Measurements from ENCODE around the gene PPP6R1.
"Not testable (repeated sequence)": the region's sequence is repeated elsewhere in the genome, so short reads cannot be mapped to it uniquely, and the experiment has no call there.

Gene PPP6R1

GRCh38 chr19:55241935-55242464, 16.8 kb downstream of the PPP6R1 start:
- no peak for DNase-seq

- no peak for DNase-seq
Observed at GRCh38 chr19:55241143-55241934, 17.5 kb downstream of the PPP6R1 start.

- DNase-seq: no peak
Observed at GRCh38 chr19:55240713-55241020, 18.1 kb downstream of the PPP6R1 start.

- DNase-seq: no peak
Observed at GRCh38 chr19:55239004-55239403, 19.8 kb downstream of the PPP6R1 start.

- DNase-seq: no peak
Observed at GRCh38 chr19:55238030-55238429, 20.8 kb downstream of the PPP6R1 start.

- DNase-seq: no peak
Observed at GRCh38 chr19:55232986-55233385, 25.8 kb downstream of the PPP6R1 start.

- DNase-seq: no peak
Observed at GRCh38 chr19:55232286-55232602, 26.6 kb downstream of the PPP6R1 start.

- DNase-seq: peak; percentile 13
Observed at GRCh38 chr19:55231391-55232285, 27.2 kb downstream of the PPP6R1 start.

GRCh38 chr19:55230780-55231179, 28.0 kb downstream of the PPP6R1 start:
- no peak for DNase-seq

- DNase-seq: no peak
Observed at GRCh38 chr19:55230329-55230728, 28.5 kb downstream of the PPP6R1 start.

GRCh38 chr19:55229789-55230182, 29.0 kb downstream of the PPP6R1 start:
- DNase-seq: no peak

- no peak for DNase-seq
Observed at GRCh38 chr19:55229145-55229788, 29.6 kb downstream of the PPP6R1 start.

- no peak for DNase-seq
Observed at GRCh38 chr19:55228403-55229031, 30.3 kb downstream of the PPP6R1 start, which contains the start of gene TMEM86B. TMEM86B (minus strand) TSS chr19:55228763; CDS start chr19:55228741, 22 bp downstream.

- DNase-seq: no peak
Observed at GRCh38 chr19:55228015-55228391, 30.8 kb downstream of the PPP6R1 start.

GRCh38 chr19:55227241-55228014, 31.4 kb downstream of the PPP6R1 start:
- no peak for DNase-seq

GRCh38 chr19:55226788-55227187, 32.0 kb downstream of the PPP6R1 start:
- DNase-seq: no peak

GRCh38 chr19:55226273-55226672, 32.5 kb downstream of the PPP6R1 start:
- DNase-seq: no peak

- DNase-seq: no peak
Observed at GRCh38 chr19:55225415-55225958, 33.3 kb downstream of the PPP6R1 start.

- not testable (repeated sequence) for DNase-seq
Observed at GRCh38 chr19:55224679-55225414, 34.0 kb downstream of the PPP6R1 start.

- DNase-seq: no peak
Observed at GRCh38 chr19:55224038-55224665, 34.7 kb downstream of the PPP6R1 start.

Measured in right hindlimb (tissue), 1 donor.